MCF 10A (cell line): ENCODE data around the gene RAB33B. TPM values are rescaled to one million over a fixed set of nuclear protein-coding genes. Genes with fewer than 3 reads are reported as not detected.

Source experiments
- BruUV-seq: library from RNA; stranded (reverse); fragments of 400-500 nt; replicated peaks from 2 replicates; lab custom pipeline; 2021; lab: Mats Ljungman, UMichigan
- CTCF ChIA-PET: fragments of 300-600 bp; sonication (Branson Sonifier 250); formaldehyde crosslinking; extraction: SDS; loops from one replicate; lab custom pipeline; 2021; ENCODE audit warnings: antibody characterized with exemption, inconsistent platforms; lab: Yijun Ruan, JAX
- POLR2A ChIA-PET: fragments of 300-600, 350-650 bp; sonication (Branson Sonifier 250); formaldehyde crosslinking; extraction: SDS; loops from one replicate; lab custom pipeline; 2020; ENCODE audit warnings: antibody characterized with exemption, inconsistent platforms; lab: Yijun Ruan, JAX
- DNase-seq: peaks from one replicate; pipeline ENCODE4 v3.0.0-alpha.2; 2018; ENCODE audit not compliant: unreplicated experiment
- H3K27ac Mint-ChIP-seq: one replicate; pipeline ENCODE4 v1.8.0; 2022; ENCODE audit warnings: mild to moderate bottlenecking, low read depth, mixed read lengths; ENCODE audit not compliant: unreplicated experiment
- H3K27me3 Mint-ChIP-seq: one replicate; pipeline ENCODE4 v1.8.0; 2022; ENCODE audit warnings: mixed read lengths; ENCODE audit not compliant: insufficient read depth, unreplicated experiment
- H3K36me3 Mint-ChIP-seq: one replicate; pipeline ENCODE4 v1.8.0; 2022; ENCODE audit warnings: mild to moderate bottlenecking, moderate library complexity, mixed read lengths; ENCODE audit not compliant: insufficient read depth, unreplicated experiment
- H3K4me1 Mint-ChIP-seq: one replicate; pipeline ENCODE4 v1.8.0; 2022; ENCODE audit warnings: mixed read lengths; ENCODE audit not compliant: insufficient read depth, unreplicated experiment
- H3K4me3 Mint-ChIP-seq: one replicate; pipeline ENCODE4 v1.8.0; 2022; ENCODE audit warnings: mild to moderate bottlenecking, moderate library complexity, mixed read lengths; ENCODE audit not compliant: unreplicated experiment
- H3K9me3 Mint-ChIP-seq: one replicate; pipeline ENCODE4 v1.8.0; 2022; ENCODE audit warnings: mixed read lengths; ENCODE audit not compliant: unreplicated experiment
- intact Hi-C: fragments of 100-400 bp; cut with micrococcal nuclease; formaldehyde crosslinking; loops from 2 replicates; pipeline ENCODE4 v1.14.1; 2022
- total RNA-seq: library from RNA; stranded (reverse); gene quantifications from 2 replicates; pipeline ENCODE4 v1.2.3, GENCODE V29; 2022
- TF ChIP-seq, protein P1 (sequence below): fragments of 200-600 bp; IDR thresholded peaks from one replicate; pipeline ENCODE4 v1.8.0; 2022; ENCODE audit warnings: antibody characterized with exemption, mild to moderate bottlenecking; ENCODE audit not compliant: unreplicated experiment

The RAB33B gene
- total RNA-seq, 1 experiment from 2014 or later = 6.3 TPM

DNA sequence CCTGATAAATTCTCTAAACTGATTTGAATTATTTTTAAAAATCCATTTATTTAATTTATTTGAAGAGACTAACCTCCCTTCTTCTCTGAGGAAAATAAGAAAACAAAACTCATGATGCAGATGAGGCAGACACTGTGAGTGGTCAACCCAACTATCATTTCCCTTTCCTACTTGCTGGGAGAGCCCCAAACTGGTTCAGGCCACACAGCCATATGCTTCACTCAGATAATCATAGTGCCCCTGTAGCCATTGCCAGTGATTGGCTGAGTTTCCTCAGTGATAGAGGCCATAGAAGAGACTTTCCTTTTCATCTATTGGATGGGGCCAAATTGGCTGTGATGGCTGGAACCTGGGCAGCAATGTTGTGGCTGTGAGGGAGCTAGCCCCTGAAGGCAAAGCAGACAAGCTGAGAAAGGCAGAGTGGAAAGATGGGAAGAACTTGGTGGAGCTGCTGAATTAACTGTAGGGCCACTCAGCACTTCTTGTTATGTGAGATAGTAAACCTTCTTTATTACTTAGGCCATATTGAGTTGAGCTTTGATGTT lies 49.8 kb downstream of the RAB33B start:
- BruUV-seq = no TSS peak
- TF ChIP-seq, protein P1, sequence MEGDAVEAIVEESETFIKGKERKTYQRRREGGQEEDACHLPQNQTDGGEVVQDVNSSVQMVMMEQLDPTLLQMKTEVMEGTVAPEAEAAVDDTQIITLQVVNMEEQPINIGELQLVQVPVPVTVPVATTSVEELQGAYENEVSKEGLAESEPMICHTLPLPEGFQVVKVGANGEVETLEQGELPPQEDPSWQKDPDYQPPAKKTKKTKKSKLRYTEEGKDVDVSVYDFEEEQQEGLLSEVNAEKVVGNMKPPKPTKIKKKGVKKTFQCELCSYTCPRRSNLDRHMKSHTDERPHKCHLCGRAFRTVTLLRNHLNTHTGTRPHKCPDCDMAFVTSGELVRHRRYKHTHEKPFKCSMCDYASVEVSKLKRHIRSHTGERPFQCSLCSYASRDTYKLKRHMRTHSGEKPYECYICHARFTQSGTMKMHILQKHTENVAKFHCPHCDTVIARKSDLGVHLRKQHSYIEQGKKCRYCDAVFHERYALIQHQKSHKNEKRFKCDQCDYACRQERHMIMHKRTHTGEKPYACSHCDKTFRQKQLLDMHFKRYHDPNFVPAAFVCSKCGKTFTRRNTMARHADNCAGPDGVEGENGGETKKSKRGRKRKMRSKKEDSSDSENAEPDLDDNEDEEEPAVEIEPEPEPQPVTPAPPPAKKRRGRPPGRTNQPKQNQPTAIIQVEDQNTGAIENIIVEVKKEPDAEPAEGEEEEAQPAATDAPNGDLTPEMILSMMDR = no peak
- ChIA-PET POLR2A (no interaction called here), CTCF (interaction anchor here (0.6 to 1.0 kb wide), 3 partner anchors 49 to 201 kb away, joined by 3 to 5 read pairs (median 3); no protein-coding TSS in a partner anchor)
- Mint-ChIP-seq H3K4me3 (no peak overlapping the region), H3K4me1 (no peaks in the 10 kb centered on the region), H3K36me3 (peaks cover 38% of the 10 kb centered on the region), H3K9me3 (no peaks in the 10 kb centered on the region), H3K27me3 (no peaks in the 10 kb centered on the region), H3K27ac (no peak overlapping the region)
- intact Hi-C loops = no loop called here
- DNase-seq = no peak

DNA sequence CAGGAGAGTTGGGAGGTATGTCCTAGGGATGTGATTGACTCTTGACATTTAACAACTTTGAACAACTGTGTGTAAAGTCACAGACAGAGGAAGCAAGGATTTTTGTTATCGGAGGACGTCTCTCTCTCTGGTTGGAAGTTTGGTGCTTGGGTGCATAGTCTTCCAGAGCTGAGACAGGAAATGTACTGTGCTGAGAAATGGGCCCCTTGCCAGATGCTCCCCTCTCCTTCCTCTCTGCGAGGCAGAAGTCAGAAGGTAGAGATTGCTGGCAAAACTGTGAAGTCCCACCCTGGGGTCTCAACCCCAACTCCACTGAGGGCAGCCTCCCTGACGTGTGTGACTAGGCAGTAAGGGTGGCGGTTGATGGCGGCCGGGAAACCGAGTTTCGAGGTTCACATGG lies 52.9 kb downstream of the RAB33B start:
- CTCF ChIA-PET = interaction anchor here (2.1 kb wide), 1 partner anchor 9 kb away, joined by 10 read pairs; no protein-coding TSS in a partner anchor

DNA sequence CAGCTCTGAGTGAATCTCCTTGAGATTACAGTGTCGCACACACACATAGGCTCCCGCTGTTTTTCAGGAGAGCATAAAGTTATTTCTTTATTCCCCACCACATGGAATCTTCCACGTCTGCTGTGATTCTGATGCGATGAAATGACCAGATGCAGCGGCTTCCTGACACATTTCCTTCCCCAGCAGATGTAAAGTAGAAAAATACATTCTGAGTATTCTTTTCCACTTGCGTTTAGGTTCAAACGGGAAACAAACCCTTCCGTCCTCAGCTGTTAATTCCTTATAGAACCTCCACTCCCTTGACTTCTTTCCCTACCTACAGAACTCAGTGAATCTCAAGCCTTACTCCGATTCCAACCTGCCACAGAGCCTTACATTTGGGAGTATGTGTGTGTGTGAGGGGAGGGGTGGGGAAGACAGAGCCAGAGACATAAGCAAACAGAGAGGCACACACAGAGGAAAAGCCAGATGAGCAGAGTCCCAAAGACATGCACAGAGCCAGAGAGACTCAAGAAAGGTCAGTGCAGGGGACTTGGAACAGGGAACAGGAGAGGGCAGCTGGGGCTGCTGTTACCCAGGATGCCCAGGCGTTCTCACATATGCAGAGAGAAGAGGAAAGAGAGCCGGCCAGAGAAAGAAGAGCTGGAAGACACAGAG lies 54.8 kb downstream of the RAB33B start:
- intact Hi-C loops = no loop called here
- no peaks in the 10 kb centered on the region for H3K4me1 Mint-ChIP-seq
- ChIA-PET POLR2A (no interaction called here), CTCF (interaction anchor here (0.6 to 1.9 kb wide), 7 partner anchors 11 to 405 kb away, joined by 3 to 13 read pairs (median 4); no protein-coding TSS in a partner anchor)
- peak overlapping the region; percentile 83 for H3K27ac Mint-ChIP-seq
- no peaks in the 10 kb centered on the region for H3K9me3 Mint-ChIP-seq
- peaks cover 75% of the 10 kb centered on the region for H3K36me3 Mint-ChIP-seq
- no peak overlapping the region for H3K4me3 Mint-ChIP-seq
- DNase-seq = no peak
- no TSS peak for BruUV-seq
- H3K27me3 Mint-ChIP-seq = no peaks in the 10 kb centered on the region
- TF ChIP-seq, protein P1 = no peak

More for the DNA sequence above, 52.9 kb downstream of the RAB33B start:
- Mint-ChIP-seq H3K36me3 (peaks cover 63% of the 10 kb centered on the region), H3K9me3 (no peaks in the 10 kb centered on the region), H3K4me1 (no peaks in the 10 kb centered on the region), H3K27ac (no peak overlapping the region), H3K27me3 (no peaks in the 10 kb centered on the region), H3K4me3 (no peak overlapping the region)
- TF ChIP-seq, protein P1 = no peak
- DNase-seq = no peak
- no TSS peak for BruUV-seq
- POLR2A ChIA-PET = no interaction called here
- intact Hi-C loops = no loop called here

DNA sequence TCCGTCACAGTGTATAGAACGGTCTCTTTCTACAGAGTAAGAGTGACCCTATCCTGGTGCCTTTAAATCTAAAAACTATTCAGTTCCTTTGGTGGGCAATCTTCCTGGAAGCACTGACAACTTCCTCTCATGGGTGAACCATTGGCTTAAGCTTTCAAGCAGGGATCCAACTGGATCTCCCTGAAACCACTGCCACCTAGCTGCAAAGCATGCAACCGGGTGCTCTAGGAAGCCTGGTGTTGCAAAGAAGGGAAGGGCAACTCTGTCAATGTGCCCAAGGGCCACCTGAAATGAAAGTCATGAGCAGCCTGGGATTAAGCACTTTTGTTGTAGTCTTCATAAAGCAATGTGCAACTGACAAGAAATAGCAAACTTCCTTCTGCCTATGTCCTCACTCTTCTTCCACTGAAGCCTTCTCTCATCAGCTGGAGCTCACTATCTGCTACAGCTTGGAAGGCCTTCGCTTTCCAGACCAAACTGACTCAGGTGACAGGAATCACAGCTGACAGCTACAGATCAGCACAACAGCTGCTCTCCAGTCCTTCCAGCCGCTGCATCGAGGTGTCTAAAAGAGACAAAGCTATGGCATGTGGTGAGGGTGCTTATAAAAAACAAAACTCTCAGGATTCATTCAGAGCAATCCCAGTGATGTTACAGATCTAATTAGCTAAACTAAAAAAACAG lies 55.9 kb downstream of the RAB33B start:
- no peak overlapping the region for H3K4me3 Mint-ChIP-seq
- H3K27me3 Mint-ChIP-seq = no peaks in the 10 kb centered on the region
- CTCF ChIA-PET = interaction anchor here (1.0 to 1.9 kb wide), 5 partner anchors 8 to 56 kb away, joined by 3 to 13 read pairs (median 5); partner anchors contain the start of gene RAB33B
- H3K27ac Mint-ChIP-seq = no peak overlapping the region
- peaks cover 77% of the 10 kb centered on the region for H3K36me3 Mint-ChIP-seq
- H3K4me1 Mint-ChIP-seq = no peaks in the 10 kb centered on the region
- POLR2A ChIA-PET = no interaction called here
- peak; percentile 29 for DNase-seq
- TF ChIP-seq, protein P1 = peak; percentile 21
- intact Hi-C loops = no loop called here
- H3K9me3 Mint-ChIP-seq = no peaks in the 10 kb centered on the region
- BruUV-seq = no TSS peak
